ENCODE measurements around the gene SPRR3.

DNA sequence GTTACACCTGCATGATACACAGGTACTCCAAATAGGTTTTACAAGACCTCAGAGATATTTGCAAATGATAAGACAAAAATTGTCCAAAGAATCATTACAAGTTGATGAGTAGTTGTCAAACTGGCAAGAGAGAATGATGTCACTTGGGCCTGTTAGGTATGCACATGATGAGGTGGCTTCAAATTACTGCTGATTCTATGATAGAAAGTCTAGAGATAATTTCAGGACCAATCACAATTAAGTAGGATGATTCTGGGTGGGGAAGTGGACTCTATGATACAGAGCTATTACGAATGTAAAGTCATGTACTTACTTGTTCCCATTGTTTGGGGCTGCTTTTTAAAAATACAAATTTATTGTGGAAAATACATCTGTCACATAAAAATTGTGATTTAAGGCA is 24.2 kb downstream of the SPRR3 start:
- TF ChIP-seq, protein P1, sequence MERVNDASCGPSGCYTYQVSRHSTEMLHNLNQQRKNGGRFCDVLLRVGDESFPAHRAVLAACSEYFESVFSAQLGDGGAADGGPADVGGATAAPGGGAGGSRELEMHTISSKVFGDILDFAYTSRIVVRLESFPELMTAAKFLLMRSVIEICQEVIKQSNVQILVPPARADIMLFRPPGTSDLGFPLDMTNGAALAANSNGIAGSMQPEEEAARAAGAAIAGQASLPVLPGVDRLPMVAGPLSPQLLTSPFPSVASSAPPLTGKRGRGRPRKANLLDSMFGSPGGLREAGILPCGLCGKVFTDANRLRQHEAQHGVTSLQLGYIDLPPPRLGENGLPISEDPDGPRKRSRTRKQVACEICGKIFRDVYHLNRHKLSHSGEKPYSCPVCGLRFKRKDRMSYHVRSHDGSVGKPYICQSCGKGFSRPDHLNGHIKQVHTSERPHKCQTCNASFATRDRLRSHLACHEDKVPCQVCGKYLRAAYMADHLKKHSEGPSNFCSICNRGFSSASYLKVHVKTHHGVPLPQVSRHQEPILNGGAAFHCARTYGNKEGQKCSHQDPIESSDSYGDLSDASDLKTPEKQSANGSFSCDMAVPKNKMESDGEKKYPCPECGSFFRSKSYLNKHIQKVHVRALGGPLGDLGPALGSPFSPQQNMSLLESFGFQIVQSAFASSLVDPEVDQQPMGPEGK (CRISPR knock-in tag; IDR thresholded peaks at IDR 0.05; ENCODE audit: borderline replicate concordance) = no peak
- TF ChIP-seq ZFP30 (CRISPR knock-in tag; IDR thresholded peaks at IDR 0.05) = no peak
- TF ChIP-seq ARNTL (CRISPR knock-in tag; IDR thresholded peaks at IDR 0.05; ENCODE audit: borderline replicate concordance, low read depth) = no peak
- TF ChIP-seq, protein P2, sequence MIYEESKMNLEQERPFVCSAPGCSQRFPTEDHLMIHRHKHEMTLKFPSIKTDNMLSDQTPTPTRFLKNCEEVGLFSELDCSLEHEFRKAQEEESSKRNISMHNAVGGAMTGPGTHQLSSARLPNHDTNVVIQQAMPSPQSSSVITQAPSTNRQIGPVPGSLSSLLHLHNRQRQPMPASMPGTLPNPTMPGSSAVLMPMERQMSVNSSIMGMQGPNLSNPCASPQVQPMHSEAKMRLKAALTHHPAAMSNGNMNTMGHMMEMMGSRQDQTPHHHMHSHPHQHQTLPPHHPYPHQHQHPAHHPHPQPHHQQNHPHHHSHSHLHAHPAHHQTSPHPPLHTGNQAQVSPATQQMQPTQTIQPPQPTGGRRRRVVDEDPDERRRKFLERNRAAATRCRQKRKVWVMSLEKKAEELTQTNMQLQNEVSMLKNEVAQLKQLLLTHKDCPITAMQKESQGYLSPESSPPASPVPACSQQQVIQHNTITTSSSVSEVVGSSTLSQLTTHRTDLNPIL (CRISPR knock-in tag; IDR thresholded peaks at IDR 0.05; ENCODE audit: low read depth) = no peak
- no peak for TF ChIP-seq CSDC2 (CRISPR knock-in tag; IDR thresholded peaks at IDR 0.05)
- TF ChIP-seq ESRRG (CRISPR knock-in tag; IDR thresholded peaks at IDR 0.05) = no peak
- TF ChIP-seq TCF4 (CRISPR knock-in tag; IDR thresholded peaks at IDR 0.05; ENCODE audit: borderline replicate concordance) = no peak
- TF ChIP-seq ZFP3 (CRISPR knock-in tag; IDR thresholded peaks at IDR 0.05) = no peak
- TF ChIP-seq SNAI2 (CRISPR knock-in tag; IDR thresholded peaks at IDR 0.05) = no peak
- TF ChIP-seq ZC3H10 (CRISPR knock-in tag; IDR thresholded peaks at IDR 0.05) = no peak

Data from SK-N-SH treated with all-trans-retinoic acid at 6 μM for 48 hours (cell line).